Lower leg skin (tissue), 3 donors: Measurements from ENCODE around the gene NFIA.

Experiments used
- CTCF ChIP-seq, 3 donors: fragments of 450-650 bp; IDR thresholded peaks; one replicate each; pipeline ENCODE4 v1.5.1; 2016; ENCODE audit warnings: antibody characterized with exemption in 3 of 3, mild to moderate bottlenecking in 3 of 3, moderate library complexity in 2 of 3
- POLR2A ChIP-seq, 2 donors: fragments of 450-650 bp; IDR thresholded peaks; one replicate each; pipeline ENCODE4 v1.6.1; 2016 to 2017; ENCODE audit warnings: antibody characterized with exemption in 2 of 2, mild to moderate bottlenecking in 1 of 2, moderate library complexity in 1 of 2

- TF ChIP-seq POLR2A (IDR thresholded peaks at IDR 0.05) (no peak), CTCF (IDR thresholded peaks at IDR 0.05) (no peak)
These were observed 29.1 kb upstream of the NFIA start for GRCh38 chr1:61053226-61053711.
